Gastroesophageal sphincter (tissue), 4 donors: ENCODE results near the gene SYNC. TPM values are rescaled to one million over a fixed set of nuclear protein-coding genes. Genes with fewer than 3 reads are reported as not detected.
A peak's percentile ranks its signal among the peaks of the same experiment; 100 is the strongest.

Experiments
- ATAC-seq: fragments of 150-250 bp; one replicate; pipeline ENCODE4 v1.9.1; 2016; ENCODE audit warnings: mild to moderate bottlenecking, moderate library complexity
- H3K27ac ChIP-seq, 4 donors: fragments of 200-600 bp; sonication (generic) in 3 of 4; 1 replicate in 3 of 4; 2 replicates in 1 of 4; pipeline ENCODE4 v1.5.1; 2016 to 2019
- H3K27me3 ChIP-seq: fragments of 200-600 bp; sonication (generic); one replicate; pipeline ENCODE4 v1.5.1; 2019
- H3K36me3 ChIP-seq, 2 donors: fragments of 200-600 bp; sonication (generic); one replicate each; pipeline ENCODE4 v1.5.1; 2019; ENCODE audit warnings: control low read depth in 1 of 2
- H3K4me1 ChIP-seq, 3 donors: fragments of 200-600 bp; sonication (generic); 1 replicate in 2 of 3; 2 replicates in 1 of 3; pipeline ENCODE4 v1.5.1; 2016 to 2019; ENCODE audit warnings: control low read depth in 2 of 3
- H3K4me3 ChIP-seq, 2 donors: fragments of 200-600 bp; sonication (generic); one replicate each; pipeline ENCODE4 v1.5.1; 2019; ENCODE audit warnings: mild to moderate bottlenecking in 1 of 2, moderate library complexity in 1 of 2
- H3K9me3 ChIP-seq, 3 donors: fragments of 200-600 bp; sonication (generic); one replicate each; pipeline ENCODE4 v1.5.1; 2017 to 2019; ENCODE audit warnings: control low read depth in 2 of 3
- CTCF ChIP-seq, 4 experiments: fragments of 200-600 bp in 2 of 4; fragments of 450-650 bp in 2 of 4; sonication (generic) in 1 of 4; IDR thresholded peaks; one replicate each; pipeline ENCODE4 v1.5.1; 2017 to 2019; ENCODE audit warnings: antibody characterized with exemption in 4 of 4, mild to moderate bottlenecking in 2 of 4, moderate library complexity in 2 of 4
- EP300 ChIP-seq: sonication (generic); formaldehyde crosslinking; IDR thresholded peaks from one replicate; pipeline ENCODE4 v1.6.1; 2017; ENCODE audit warnings: antibody characterized with exemption, mild to moderate bottlenecking
- POLR2A ChIP-seq, 2 donors: fragments of 450-650 bp; IDR thresholded peaks; one replicate each; pipeline ENCODE4 v1.6.1; 2017; ENCODE audit warnings: antibody characterized with exemption in 2 of 2, mild to moderate bottlenecking in 2 of 2, moderate library complexity in 1 of 2
- POLR2AphosphoS5 ChIP-seq: sonication (generic); formaldehyde crosslinking; IDR thresholded peaks from one replicate; pipeline ENCODE4 v1.6.1; 2017; ENCODE audit warnings: antibody characterized with exemption
- WGBS, 2 donors: methylation state at CpG; one replicate each; pipeline ENCODE4 v1.1.5; 2018; ENCODE audit warnings: low coverage in 1 of 2; 5-methylcytosine and 5-hydroxymethylcytosine counted together
- total RNA-seq, 4 donors: library from RNA; depleted of rRNA; stranded (reverse); fragments of >200 nt; gene quantifications; one replicate each; pipeline ENCODE4 v1.1.0, GENCODE V29; 2016

Gene SYNC
- 100 to 1,000 TPM; 132 to 265 (median 167) TPM for total RNA-seq

DNA sequence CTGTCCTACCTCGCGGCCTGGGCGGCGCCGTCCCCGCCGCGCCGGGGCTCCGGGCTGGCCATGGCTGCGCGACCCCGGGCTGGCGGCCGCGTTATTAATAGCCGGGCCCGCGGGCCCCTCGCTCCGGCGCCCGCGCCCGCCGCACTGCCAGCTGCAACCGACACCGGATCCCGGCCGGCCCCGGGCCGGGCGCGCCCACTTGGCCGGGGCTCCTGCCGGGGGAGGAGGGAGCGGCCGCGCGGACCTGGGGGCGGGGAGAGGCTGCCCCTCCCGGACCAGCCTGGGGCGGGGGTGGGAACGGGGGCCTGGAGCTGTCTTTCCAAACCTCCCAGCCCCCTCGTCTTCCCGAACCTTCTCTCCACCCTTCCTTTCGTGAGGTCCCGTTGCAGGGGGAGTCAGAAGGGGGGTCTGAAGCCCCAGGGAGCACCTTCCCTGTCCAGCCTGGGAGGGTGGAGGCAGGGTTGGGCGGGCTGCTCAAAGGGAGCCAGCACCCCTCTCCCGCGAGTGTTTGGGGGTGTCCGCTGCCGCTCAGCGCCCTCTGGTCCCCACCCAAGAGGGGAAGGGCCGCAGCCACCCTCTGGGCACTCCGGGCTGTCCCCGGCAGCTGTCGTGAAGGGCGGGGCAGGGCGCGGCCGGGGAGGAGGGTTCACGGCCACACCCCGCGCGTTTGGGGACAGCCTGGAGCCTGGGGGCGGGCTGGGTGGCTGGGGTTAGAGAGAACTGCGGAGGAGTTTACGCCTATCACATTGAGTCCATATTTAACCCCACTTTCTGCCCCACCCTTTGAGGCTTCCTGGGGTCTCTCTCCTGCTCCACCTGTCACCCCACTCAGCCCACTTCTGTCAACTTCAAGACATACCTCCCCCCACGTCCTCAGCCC is at the start of gene SYNC:
Gene SYNC (minus strand): TSS at position 172 of the 880 bp plus-strand sequence. CDS start 110 bp downstream, at position 62.
- Histone ChIP-seq H3K36me3 (no peaks in the 10 kb centered on the region), H3K27me3 (no peaks in the 10 kb centered on the region), H3K4me1 (peaks cover 0 to 83% (median 16%) of the 10 kb centered on the region in 3 donors), H3K4me3 (peak within 1 kb of the TSS; percentile 67 to 87), H3K9me3 (no peaks in the 10 kb centered on the region), H3K27ac (peak within 1 kb of the TSS; percentile 95 to 100 (median 98))
- peak; percentile 79 for ATAC-seq
- TF ChIP-seq CTCF (IDR thresholded peaks at IDR 0.05) (no peak), POLR2A (IDR thresholded peaks at IDR 0.05) (peak; percentile 41 to 47), POLR2AphosphoS5 (peak; percentile 81), EP300 (no peak)
- WGBS, 2 donors = 0% methylated on average over 1 of the region's 70 CpGs; no CpG with 5 or more reads in 1 of the 2 donors

GRCh38 chr1:32749771-32750170 is 47.2 kb upstream of the SYNC start:
- Histone ChIP-seq H3K27me3 (no peaks in the 10 kb centered on the region), H3K27ac (no peak overlapping the region), H3K36me3 (no peaks in the 10 kb centered on the region), H3K4me3 (no peak overlapping the region), H3K4me1 (peaks cover 3 to 23% (median 12%) of the 10 kb centered on the region in 3 donors), H3K9me3 (no peaks in the 10 kb centered on the region)
- 50% methylated on average over 1 of the region's 3 CpGs; no CpG with 5 or more reads in 1 of the 2 donors for WGBS, 2 donors
- ATAC-seq = no peak
- TF ChIP-seq CTCF (IDR thresholded peaks at IDR 0.05) (no peak), POLR2AphosphoS5 (no peak), EP300 (no peak)

- H3K27ac ChIP-seq = no peak overlapping the region
Observed at GRCh38 chr1:32749332-32749731, 46.8 kb upstream of the SYNC start.

DNA sequence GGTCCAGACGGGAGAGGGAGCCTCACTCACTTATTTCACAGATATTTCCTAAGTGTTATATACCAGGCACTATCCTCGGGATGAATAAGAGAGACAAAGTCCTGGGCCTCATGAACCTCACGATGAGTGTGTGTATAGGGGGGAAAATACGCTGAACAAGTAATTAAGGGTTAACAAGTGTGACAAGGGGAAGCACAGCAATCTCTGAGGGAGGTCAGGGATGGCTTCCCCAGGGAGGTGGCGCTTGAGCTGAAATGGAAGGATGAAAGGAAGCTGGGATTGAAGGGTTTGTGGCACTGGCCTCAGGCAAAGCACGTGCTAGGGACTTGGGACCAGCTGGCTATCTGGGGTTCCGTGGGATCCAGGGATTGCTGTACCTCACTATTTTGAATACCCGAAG is 46.4 kb upstream of the SYNC start:
- Histone ChIP-seq H3K36me3 (no peaks in the 10 kb centered on the region), H3K27me3 (no peaks in the 10 kb centered on the region), H3K4me3 (no peak overlapping the region), H3K9me3 (no peaks in the 10 kb centered on the region), H3K27ac (no peak overlapping the region), H3K4me1 (peaks cover 3 to 16% (median 4%) of the 10 kb centered on the region in 3 donors)
- no peak for TF ChIP-seq POLR2AphosphoS5
- 75 to 84% methylated on average over 4 to 8 of the region's 8 CpGs for WGBS, 2 donors
- ATAC-seq = no peak

More at GRCh38 chr1:32749332-32749731, 46.8 kb upstream of the SYNC start:
- H3K36me3 ChIP-seq = no peaks in the 10 kb centered on the region
- ATAC-seq = no peak
- H3K9me3 ChIP-seq = no peaks in the 10 kb centered on the region
- no peak for TF ChIP-seq POLR2A (IDR thresholded peaks at IDR 0.05)
- no peak for TF ChIP-seq EP300
- TF ChIP-seq CTCF (IDR thresholded peaks at IDR 0.05) = no peak
- no peak for TF ChIP-seq POLR2AphosphoS5
- H3K4me1 ChIP-seq = peaks cover 3 to 19% (median 7%) of the 10 kb centered on the region in 3 donors
- 80% methylated on average over 2 of the region's 4 CpGs; no CpG with 5 or more reads in 1 of the 2 donors for WGBS, 2 donors
- H3K27me3 ChIP-seq = no peaks in the 10 kb centered on the region
- H3K4me3 ChIP-seq = no peak overlapping the region

- Histone ChIP-seq H3K4me1 (peaks cover 3 to 17% (median 9%) of the 10 kb centered on the region in 3 donors), H3K4me3 (no peak overlapping the region), H3K9me3 (no peaks in the 10 kb centered on the region), H3K27me3 (no peaks in the 10 kb centered on the region), H3K27ac (no peak overlapping the region), H3K36me3 (no peaks in the 10 kb centered on the region)
- no peak for ATAC-seq
- TF ChIP-seq POLR2AphosphoS5 = no peak
- no peak for TF ChIP-seq POLR2A (IDR thresholded peaks at IDR 0.05)
- TF ChIP-seq EP300 = no peak
- no peak for TF ChIP-seq CTCF (IDR thresholded peaks at IDR 0.05)
- 94% methylated on average over 3 of the region's 4 CpGs for WGBS, 2 donors
Observed at GRCh38 chr1:32748348-32748747, 45.8 kb upstream of the SYNC start.
